ENCODE results near the gene TOMM5. TPM values are rescaled to one million over a fixed set of nuclear protein-coding genes. Genes with fewer than 3 reads are reported as not detected.

Gene TOMM5
- total and polyA plus RNA-seq, 2 of the 4 experiments (the other 2 are of a cell fraction): 159 to 206 TPM

DNA sequence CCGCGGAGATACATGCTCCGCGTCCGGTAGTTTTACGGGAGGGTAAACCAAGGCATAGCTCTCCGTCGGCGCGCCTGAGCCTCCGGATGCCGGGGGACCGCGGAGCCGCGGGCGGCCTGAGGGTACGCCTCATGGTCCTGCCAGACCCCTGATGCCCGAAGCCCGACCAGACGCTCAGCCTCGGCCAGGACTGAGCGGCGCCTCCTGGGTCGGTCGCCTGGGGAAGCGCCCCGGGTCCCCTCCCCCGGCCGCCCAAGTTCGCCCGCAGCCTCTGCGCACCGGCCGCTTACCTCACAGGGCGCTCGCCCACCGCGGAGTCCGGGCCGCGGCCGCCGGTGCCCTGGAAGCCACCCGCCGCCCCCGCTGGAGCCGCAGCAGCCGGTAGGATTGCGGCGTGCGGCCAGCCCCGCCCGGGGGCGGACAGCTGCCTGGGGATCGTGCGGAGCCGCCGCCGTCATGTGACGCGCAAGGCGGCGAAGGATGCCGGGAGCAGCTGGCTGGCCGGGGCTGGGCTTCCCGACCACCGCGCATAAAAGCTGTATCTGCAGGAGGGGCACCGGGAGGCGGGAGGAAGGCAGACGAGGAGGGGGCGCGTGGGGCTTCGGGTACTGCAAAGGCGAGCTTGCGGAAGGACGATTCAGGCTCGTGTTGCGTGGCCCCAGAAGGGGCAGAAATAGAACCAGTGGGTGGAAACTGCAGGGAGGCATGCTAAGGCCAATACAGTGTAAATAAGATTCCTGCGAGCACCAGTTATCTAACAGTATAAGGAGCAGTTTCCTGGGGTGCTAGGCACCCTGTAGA is 16.3 kb downstream of the TOMM5 start, which contains the start of gene FBXO10:
Gene FBXO10 (minus strand): TSS at position 460 of the 801 bp plus-strand sequence. CDS start 34,612 bp downstream, outside the sequence.
- Histone ChIP-seq H4K5ac (ENCODE audit: low read depth, low read length) (peak within 1 kb of the TSS; percentile 74), H3K14ac (replicated peaks; ENCODE audit: low read depth, low read length) (peak within 1 kb of the TSS; percentile 67), H3K23ac (ENCODE audit: low read depth, low read length) (peak within 1 kb of the TSS; percentile 81; the same call in 1 of the 2 replicates), H3K27me3 (ENCODE audit: control insufficient read depth, insufficient read depth, low read length) (no peaks in the 10 kb centered on the region), H3K4ac (ENCODE audit: low read depth, low read length) (peak within 1 kb of the TSS; percentile 82), H3K18ac (ENCODE audit: low read depth, low read length) (peak within 1 kb of the TSS; percentile 75; the same call in 1 of the 2 replicates), H3K9me3 (ENCODE audit: control insufficient read depth, insufficient read depth, low read length) (no peaks in the 10 kb centered on the region), H3K56ac (ENCODE audit: extremely low read depth, insufficient read depth, low read length) (peak within 1 kb of the TSS; percentile 56; the same call in 1 of the 2 replicates), H3K27ac (ENCODE audit: insufficient read depth, low read length) (peak within 1 kb of the TSS; percentile 92), H3K4me3 (ENCODE audit: insufficient read depth, low read depth, low read length) (peak within 1 kb of the TSS; percentile 73), H2AFZ (replicated peaks; ENCODE audit: low read length, poor library complexity) (peak within 1 kb of the TSS; percentile 97), H3K4me2 (ENCODE audit: low read depth, low read length) (peak within 1 kb of the TSS; percentile 90), H3K4me1 (ENCODE audit: control insufficient read depth, insufficient read depth, low read length) (peaks cover 11% of the 10 kb centered on the region), H3K9ac (ENCODE audit: low read depth, low read length) (peak within 1 kb of the TSS; percentile 97), H3K79me1 (ENCODE audit: low read depth in 1 of 2, low read length in 2 of 2) (peaks cover 31 to 65% of the 10 kb centered on the region in 2 experiments), H3K36me3 (ENCODE audit: control insufficient read depth, insufficient read depth, low read length) (peaks cover 2% of the 10 kb centered on the region), H4K8ac (ENCODE audit: low read depth in 2 of 2, low read length in 2 of 2) (peak within 1 kb of the TSS; percentile 92 to 94), H4K91ac (ENCODE audit: insufficient read depth, low read depth, low read length) (peak within 1 kb of the TSS; percentile 60), H3K9me1 (ENCODE audit: insufficient read depth, low read length) (no peaks in the 10 kb centered on the region), H2BK5ac (ENCODE audit: low read depth, low read length, poor library complexity, severe bottlenecking) (peak within 1 kb of the TSS; percentile 80), H2BK15ac (ENCODE audit: low read depth, low read length) (peak within 1 kb of the TSS; percentile 15; the same call in 1 of the 3 replicates), H2AK9ac (replicated peaks; ENCODE audit: low read depth, low read length, poor library complexity) (peak within 1 kb of the TSS; percentile 83), H2AK5ac (ENCODE audit: low read depth, low read length) (no peak within 1 kb of the TSS; the same call in 1 of the 2 replicates), H2BK20ac (ENCODE audit: low read depth, low read length) (peak within 1 kb of the TSS; percentile 24; the same call in 1 of the 2 replicates), H2BK120ac (ENCODE audit: low read depth, low read length) (peak within 1 kb of the TSS; percentile 69; the same call in 1 of the 2 replicates), H4K20me1 (ENCODE audit: insufficient read depth, low read length) (no peaks in the 10 kb centered on the region)
- in situ Hi-C loops (cut with MboI; ENCODE audit: low sequenced_read_pairs) (no loop called here), dilution Hi-C loops (cut with HindIII; ENCODE audit: low sequenced_read_pairs, unreplicated experiment) (no loop called here), intact Hi-C loops (cut with micrococcal nuclease) (no loop called here)
- no TSS peak for BruUV-seq (replicated peaks)
- ChIA-PET CTCF (interaction anchor here (0.6 kb wide), 1 partner anchor 673 kb away, joined by 3 read pairs; no protein-coding TSS in a partner anchor), POLR2A (ENCODE audit: unreplicated experiment) (interaction anchor here (0.5 kb wide), 1 partner anchor 179 kb away, joined by 6 read pairs; no protein-coding TSS in a partner anchor)
- DNase-seq: peak; percentile 77
- peak; percentile 89 for ATAC-seq (ENCODE audit: low read depth)
- TF ChIP-seq FOS (IDR thresholded peaks at IDR 0.05; ENCODE audit: low read depth, low read length) (no peak), MAZ (IDR thresholded peaks at IDR 0.05; ENCODE audit: borderline replicate concordance, low read depth, low read length) (peak; percentile 82; the same call in 1 of the 2 replicates), CEBPB (IDR thresholded peaks at IDR 0.05; ENCODE audit: low read depth, low read length) (no peak), RFX5 (IDR thresholded peaks at IDR 0.05; ENCODE audit: low read depth, low read length) (no peak), RCOR1 (IDR thresholded peaks at IDR 0.05; ENCODE audit: insufficient replicate concordance, low read length) (peak; percentile 33), POLR2A (IDR thresholded peaks at IDR 0.05; ENCODE audit: low read depth, low read length) (peak; percentile 87), MAFK (IDR thresholded peaks at IDR 0.05; ENCODE audit: low read depth, low read length) (no peak), MXI1 (IDR thresholded peaks at IDR 0.05; ENCODE audit: borderline replicate concordance, low read depth, low read length) (peak; percentile 55; the same call in 1 of the 2 replicates), BHLHE40 (IDR thresholded peaks at IDR 0.05; ENCODE audit: low read depth, low read length) (peak; percentile 89), NFE2L2 (IDR thresholded peaks at IDR 0.05; ENCODE audit: low read depth, low read length) (no peak)
- TF ChIP-seq, protein P1, sequence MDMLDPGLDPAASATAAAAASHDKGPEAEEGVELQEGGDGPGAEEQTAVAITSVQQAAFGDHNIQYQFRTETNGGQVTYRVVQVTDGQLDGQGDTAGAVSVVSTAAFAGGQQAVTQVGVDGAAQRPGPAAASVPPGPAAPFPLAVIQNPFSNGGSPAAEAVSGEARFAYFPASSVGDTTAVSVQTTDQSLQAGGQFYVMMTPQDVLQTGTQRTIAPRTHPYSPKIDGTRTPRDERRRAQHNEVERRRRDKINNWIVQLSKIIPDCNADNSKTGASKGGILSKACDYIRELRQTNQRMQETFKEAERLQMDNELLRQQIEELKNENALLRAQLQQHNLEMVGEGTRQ (IDR thresholded peaks at IDR 0.05; ENCODE audit: low read depth, low read length): peak; percentile 92
- 0% methylated on average over 30 of the region's 81 CpGs; no CpG with 5 or more reads in 1 of the 2 experiments for WGBS, 2 experiments (ENCODE audit: extremely low coverage in 2 of 2, insufficient read length in 1 of 2)
